ENCODE data around the gene FBXO45.
"Not testable (repeated sequence)": the region's sequence is repeated elsewhere in the genome, so short reads cannot be mapped to it uniquely, and the experiment has no call there.

Gene FBXO45

DNA sequence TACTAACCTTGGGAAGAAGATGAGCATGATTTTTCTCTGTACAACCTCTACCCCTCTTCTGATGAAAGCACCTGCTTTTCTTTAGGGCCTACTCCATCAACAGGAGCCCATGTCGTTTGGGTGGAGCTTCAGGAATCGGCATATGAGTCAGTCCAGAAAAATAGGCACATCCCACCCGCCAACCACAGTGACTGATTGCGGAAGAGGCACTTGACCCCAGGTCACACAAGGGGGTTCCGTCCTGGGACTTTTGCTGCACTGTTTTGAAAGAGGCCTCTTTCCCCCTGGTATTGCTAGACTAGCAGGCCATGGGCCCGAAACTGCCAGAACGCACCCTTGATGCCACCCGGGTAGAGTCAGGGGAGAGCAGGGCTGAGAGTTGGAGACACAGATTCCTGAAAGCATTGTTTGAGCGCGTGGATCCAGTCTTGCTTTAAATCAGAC lies 51.7 kb downstream of the FBXO45 start:
- no peak for DNase-seq

DNA sequence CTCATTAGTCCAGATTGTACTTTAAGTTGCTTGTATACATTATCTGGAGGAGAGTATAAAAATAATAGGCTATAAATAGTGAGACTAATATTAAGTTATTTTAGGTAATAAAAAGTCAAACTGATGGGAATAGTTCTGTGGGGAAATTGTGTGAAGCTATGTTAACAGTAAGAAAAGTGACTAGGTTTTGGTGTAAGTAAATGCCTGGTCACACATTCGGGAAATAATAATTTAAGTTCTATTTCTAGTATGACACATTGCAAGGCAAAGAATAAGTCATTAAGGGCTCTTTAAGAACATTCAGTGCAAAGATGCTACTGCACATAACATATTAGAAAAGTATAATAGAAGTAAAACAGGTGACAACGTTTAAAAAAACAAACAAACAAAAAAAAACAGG lies 52.2 kb downstream of the FBXO45 start:
- no peak for DNase-seq

DNA sequence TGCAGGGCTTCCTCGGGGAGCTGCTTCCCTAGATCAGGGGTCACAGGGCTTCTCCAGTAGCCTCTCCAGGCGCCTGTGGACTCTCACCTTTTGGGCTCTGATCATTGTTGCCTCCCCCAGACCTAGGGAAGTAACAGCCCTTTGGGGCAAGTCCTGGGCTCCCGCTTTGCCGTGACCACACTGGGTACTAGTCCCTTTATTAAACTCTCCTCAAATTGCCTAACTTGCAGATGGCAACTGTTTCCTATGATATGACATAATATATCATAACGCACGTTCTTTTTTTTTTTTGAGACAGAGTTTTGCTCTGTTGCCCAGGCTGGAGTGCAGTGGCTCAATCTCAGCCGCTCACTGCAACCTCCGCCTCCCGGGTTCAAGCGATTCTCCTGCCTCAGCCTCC lies 53.2 kb downstream of the FBXO45 start:
- no peak for DNase-seq

DNA sequence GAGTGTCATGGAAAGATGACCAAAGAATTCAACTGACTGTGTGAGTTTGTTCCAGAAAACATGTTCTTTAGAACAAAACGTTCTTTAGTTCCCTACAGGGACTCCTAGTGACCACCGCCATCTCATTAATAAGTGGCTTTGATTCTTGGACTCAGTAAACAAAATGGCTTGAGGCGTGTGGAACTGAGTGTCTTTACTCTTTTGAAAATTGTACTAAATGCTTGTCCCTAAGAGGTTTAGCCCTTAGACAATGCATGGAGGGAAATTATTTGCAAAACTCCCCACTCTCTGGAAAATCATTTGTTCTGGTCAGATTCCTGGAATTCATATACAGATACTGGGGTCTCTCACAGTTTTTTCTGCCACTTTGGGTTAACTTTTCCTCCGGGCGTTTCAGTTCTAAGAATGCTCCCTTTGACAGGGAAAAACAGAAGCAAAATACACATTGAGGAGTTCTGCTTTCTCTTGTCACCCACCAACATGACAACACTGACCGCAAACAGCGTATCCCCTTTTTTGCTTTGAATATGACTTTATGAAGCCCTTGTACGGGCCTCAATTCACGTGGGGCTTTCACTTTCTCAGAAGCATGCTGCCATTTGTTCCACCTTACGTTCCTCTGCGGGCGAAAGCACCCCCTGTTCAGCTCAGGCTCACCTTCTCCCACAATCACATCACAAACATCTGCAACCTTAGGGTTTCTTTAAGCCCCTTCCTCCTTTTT lies 55.8 kb downstream of the FBXO45 start:
- DNase-seq: no peak

DNA sequence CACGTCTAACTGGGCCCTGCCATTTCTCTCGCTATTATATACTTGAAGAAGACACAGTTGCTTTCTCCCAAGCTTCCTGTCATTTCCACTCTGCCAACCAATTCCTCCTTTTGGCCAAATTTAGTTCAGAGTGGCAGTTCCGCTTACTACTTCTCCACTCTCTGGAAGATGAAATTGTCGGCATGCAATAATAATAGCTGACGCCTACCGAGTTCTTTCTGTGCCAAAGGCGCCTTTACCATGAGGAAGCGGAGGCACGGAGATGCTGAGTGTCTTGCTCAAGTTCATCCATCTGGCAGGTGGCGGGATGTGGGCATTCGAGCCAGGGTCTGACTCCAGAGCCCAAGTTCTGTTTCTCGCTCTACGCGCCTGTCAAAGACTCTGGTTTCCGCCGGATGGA lies 56.4 kb downstream of the FBXO45 start:
- DNase-seq: no peak

DNA sequence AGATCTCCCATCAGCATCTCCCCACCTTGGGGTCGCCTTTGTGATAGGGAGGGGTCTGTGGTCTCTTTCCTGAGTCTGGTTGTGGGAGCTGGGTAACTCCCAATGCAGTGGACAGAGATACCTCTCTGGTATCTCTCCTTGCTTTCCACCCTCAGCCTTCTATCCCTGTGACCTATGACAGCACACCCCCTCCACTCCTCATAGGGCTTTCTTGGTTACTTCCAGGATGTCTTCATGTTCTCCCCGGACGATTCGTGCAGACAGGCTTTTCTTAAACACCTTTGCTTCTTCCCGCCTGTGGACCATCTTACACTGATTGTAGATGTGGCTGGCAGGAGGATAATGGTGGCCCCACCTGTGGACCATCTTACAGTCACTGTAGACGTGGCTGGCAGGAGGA lies 56.9 kb downstream of the FBXO45 start:
- no peak for DNase-seq

DNA sequence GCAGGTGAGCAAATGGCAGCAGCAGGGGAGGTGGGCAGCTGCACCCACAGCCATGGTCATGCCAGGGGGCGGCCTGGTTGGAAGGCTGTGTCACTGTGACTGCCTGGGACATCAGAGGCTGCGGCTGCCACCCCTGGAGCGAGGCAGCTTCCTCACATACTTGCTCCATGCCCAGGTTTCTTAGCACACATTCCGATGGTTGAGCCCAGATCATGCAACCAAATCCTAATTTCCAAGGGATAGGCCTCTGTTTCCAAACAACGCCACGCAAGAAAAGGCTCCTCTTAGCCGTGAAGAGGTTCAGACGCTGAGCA lies 59.4 kb downstream of the FBXO45 start:
- no peak for DNase-seq

DNA sequence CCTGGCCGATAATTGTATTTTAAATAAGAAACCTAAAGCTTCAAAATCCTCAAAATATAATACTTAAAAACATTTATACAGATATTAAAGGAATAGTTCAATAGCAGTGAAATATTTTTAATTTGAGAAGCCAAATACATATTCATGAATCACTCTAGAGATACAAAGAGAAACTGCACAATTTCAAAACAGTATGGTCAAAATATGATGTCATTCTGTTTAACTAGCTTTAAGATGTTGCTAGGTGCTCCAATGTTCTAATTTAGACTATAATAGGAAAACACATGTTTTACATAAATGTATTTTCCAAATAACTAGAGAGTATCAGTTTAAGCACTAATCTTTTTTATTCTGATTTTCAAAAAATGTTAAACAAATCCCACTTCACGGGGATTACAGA lies 60.8 kb downstream of the FBXO45 start:
- no peak for DNase-seq

DNA sequence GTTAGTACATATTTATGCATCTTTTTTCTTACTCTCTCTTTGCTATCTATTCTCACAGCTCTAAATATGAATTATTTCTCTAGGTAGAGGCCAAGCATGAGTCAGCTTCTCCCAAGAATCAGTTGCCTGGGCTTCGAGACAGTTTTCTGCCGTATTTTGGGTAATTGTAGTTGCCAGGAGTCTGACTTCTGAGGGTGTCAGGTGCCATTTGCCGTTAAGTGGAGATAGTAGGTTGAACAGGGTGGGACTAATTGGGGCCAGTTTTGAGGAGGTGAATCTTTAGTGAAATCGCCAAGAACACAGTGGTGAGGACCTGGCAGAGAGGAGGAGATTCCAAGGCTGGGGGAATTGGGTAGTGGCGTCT lies 63.2 kb downstream of the FBXO45 start:
- DNase-seq: peak; percentile 56

DNA sequence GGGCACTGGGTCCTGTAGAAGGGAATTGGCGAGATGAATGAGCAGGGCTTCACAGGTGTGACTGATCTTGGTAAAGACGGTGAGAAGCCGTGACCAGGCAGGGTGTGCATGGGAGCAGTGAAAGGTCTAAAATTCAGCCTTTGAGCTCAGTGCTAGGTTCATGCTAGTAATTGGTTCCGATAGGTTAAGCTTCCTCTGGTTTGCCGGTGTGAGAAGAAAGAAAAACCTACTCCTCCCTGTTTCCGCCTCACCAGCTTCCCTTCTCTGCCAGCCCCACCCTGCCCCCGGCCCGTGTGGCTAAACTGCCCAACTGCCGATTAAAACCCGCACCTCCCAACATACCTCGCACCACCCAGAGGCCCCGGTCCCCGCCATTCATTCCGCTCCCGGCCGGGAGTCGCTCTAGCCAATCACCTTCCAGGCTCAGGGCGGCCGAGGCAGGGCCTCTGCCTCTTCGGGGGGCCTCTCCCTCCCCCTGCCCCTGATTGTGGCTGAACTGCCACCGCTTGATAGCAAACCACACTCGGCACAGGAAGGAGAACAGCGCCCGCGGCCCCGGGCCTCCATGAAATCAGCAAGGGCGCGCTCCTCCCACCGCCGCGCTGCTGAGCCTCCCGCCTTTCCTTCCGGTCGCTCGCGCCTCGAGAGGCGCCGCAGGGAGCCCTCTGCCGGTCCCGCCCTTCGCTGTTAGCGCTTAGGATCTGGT lies 63.7 kb downstream of the FBXO45 start:
- DNase-seq: peak; percentile 97

DNA sequence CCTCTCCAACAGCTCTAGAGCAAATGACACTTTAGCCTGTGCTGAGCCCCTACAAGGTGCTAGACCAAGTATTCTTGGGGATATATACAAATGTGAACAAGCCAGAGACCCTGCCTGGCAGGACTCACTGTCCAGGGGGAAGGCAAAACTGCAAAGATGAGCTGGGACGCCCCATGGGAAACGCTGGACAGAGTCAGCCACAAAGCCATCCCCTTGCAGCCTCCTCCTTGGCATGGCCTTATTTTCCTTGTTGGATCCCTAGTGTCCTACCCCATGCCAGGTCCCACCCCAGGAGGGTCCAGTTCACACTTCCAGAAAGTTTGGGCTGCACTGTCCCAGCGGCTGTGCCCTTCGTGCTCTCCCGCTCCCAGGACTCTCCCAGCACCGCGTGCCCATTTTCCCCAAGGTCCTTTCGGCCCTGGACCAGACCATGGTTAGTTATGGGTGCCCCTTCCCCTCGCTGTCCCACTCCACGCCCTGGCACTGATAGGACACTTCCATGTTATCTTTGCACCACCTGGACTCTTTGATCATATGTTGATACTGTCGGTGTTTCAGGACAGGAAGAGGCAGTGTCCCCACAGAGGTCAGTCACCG lies 65.2 kb downstream of the FBXO45 start:
- DNase-seq: no peak

DNA sequence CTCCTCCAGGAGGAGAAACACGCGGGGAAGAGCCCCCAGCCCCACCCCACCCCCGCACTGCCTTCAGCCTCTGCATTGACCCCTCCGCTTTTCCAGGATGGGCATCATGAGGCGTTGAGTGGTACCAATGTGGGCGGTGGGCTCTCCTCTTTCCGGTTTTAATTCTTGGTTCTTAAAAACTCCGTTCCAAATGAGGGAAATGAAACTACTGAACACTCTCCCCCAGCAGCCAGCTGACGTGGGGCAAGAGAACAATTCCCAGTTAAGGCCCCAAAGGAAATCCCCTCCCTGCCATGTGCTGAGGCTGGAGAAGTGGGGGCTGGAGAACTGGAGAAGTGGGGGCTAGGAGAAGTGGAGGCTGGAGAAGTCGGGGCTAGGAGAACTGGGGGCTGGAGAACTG lies 65.8 kb downstream of the FBXO45 start:
- no peak for DNase-seq

DNA sequence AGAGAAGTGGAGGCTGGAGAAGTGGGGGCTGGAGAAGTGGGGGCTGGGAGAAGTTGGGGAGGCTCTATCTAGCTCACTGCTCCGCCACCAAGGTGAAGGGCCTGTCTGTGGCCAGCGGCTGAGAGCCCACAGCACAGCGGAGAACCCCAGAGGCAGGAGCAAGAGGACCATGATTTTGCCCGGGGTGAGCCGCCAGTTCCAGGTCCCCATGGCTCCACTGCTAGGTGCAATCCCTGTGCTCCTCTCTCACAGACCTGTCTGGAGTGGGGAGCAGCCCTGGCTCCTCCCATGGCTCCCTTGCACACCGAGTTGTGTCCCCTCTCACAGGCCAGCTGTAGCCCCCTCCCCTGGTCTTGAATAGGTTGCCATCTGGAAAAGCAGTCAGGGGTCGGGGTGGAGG lies 66.4 kb downstream of the FBXO45 start:
- DNase-seq: no peak

DNA sequence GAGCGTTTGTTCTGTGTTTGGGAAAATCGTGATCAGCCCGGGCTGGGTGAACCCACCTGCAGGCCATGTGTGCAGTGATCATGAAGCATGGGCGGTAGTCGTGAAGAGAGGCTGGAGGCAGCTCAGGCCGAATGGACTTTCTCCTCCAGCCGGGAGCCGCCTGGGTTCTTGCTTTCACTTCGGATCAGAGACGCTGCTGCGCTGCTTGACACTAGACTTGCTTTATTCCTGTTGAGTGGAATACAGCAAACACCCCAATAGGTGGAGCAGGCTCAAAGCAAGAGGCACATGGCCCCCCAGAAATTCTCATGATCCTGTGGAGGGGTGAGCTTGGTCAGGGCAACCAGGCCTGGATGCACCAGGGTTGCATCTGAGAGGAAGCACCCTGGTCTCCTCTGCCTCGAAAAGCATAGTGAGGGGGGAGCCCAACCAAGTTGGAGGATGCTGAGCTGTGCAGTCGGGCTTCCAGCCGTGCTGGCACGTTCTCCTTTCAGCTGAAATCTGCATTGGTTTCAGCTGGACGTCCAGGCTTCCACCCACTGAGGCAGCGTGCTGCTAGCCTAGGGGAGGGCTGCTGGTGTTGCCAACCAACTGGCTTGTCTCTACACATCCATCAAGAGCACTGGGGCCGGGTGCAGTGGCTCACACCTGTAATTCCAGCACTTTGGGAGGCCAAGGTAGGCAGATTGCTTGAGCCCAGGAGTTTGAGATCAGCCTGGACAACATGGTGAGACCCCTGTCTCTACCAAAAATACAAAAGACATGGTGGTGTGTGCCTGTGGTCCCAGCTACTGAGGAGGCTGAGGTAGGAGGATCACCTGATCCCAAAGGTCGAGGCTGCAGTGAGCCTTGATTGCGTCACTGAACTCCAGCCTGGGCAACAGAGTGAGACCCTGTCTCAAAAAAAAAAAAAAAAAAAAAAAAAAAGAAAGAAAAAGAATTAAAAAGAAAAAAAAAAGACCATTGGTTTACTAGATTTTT lies 68.2 kb downstream of the FBXO45 start:
- no peak for DNase-seq

DNA sequence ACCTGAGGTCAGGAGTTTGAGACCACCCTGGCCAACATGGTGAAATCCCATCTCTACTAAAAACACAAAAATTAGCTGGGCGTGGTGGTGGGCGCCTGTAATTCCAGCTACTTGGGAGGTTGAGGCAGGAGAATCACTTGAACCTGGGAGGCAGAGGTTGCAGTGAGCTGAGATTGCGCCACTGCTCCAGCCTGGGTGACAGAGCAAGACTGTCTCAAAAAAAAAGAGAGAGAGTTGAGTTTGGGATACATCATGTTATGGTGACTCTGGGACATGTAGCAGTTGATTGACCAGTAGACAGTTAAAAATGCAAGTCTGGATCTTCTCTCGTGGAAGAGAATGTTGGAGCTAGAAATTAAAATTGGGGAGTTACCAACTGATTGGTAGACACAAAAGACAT lies 69.5 kb downstream of the FBXO45 start:
- not testable (repeated sequence) for DNase-seq

Data from NCI-H146 (cell line).